22Rv1 (cell line): ENCODE data around the gene AGBL3.

Source experiments
- CTCF ChIP-seq: fragments of 450-650 bp; IDR thresholded peaks from 2 replicates; pipeline ENCODE4 v1.5.1; 2017; ENCODE audit warnings: mild to moderate bottlenecking
- ZFX ChIP-seq: fragments of 450-650 bp; IDR thresholded peaks from 2 replicates; pipeline ENCODE4 v1.6.1; 2017; ENCODE audit warnings: antibody characterized with exemption, borderline replicate concordance

GRCh38 chr7:134941185-134941900 lies 45.0 kb upstream of the AGBL3 start:
- TF ChIP-seq CTCF (no peak), ZFX (no peak)
